ENCODE data around the gene GRIN2C.

GRCh38 chr17:74904687-74905409 is 45.2 kb upstream of the GRIN2C start:
- TF ChIP-seq, protein P1, sequence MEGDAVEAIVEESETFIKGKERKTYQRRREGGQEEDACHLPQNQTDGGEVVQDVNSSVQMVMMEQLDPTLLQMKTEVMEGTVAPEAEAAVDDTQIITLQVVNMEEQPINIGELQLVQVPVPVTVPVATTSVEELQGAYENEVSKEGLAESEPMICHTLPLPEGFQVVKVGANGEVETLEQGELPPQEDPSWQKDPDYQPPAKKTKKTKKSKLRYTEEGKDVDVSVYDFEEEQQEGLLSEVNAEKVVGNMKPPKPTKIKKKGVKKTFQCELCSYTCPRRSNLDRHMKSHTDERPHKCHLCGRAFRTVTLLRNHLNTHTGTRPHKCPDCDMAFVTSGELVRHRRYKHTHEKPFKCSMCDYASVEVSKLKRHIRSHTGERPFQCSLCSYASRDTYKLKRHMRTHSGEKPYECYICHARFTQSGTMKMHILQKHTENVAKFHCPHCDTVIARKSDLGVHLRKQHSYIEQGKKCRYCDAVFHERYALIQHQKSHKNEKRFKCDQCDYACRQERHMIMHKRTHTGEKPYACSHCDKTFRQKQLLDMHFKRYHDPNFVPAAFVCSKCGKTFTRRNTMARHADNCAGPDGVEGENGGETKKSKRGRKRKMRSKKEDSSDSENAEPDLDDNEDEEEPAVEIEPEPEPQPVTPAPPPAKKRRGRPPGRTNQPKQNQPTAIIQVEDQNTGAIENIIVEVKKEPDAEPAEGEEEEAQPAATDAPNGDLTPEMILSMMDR (conservative IDR thresholded peaks at IDR 0.05 in 1 of 2, IDR thresholded peaks at IDR 0.05 in 1 of 2; ENCODE audit: low read depth in 1 of 2, low read length in 2 of 2), result no peak
- TF ChIP-seq EZH2 (IDR thresholded peaks at IDR 0.05; ENCODE audit: low read length, missing control alignments), result no peak
